K562 (cell line): ENCODE data around the gene CNFN. TPM values are rescaled to one million over a fixed set of nuclear protein-coding genes. Genes with fewer than 3 reads are reported as not detected.

Experiments used
- GABPA ChIP-seq: fragments of 200-800 bp; sonication (Bioruptor generic); conservative IDR thresholded peaks from 2 replicates; pipeline ENCODE4 v1.6.1; 2016; ENCODE audit warnings: low read depth, missing genetic modification characterization, missing compliant biosample characterization
- HDAC1 ChIP-seq, 2 experiments: fragments of 450-650 bp; IDR thresholded peaks; 2 replicates each; pipeline ENCODE4 v1.6.1; 2016 to 2017; ENCODE audit warnings: inconsistent platforms in 1 of 2, mild to moderate bottlenecking in 1 of 2, moderate library complexity in 1 of 2
- HDAC3 ChIP-seq: fragments of 450-650 bp; IDR thresholded peaks from 2 replicates; pipeline ENCODE4 v1.6.1; 2018; ENCODE audit warnings: borderline replicate concordance, mild to moderate bottlenecking, moderate library complexity; ENCODE audit not compliant: partially characterized antibody
- NFXL1 ChIP-seq: fragments of 450-650 bp; formaldehyde crosslinking; IDR thresholded peaks from 2 replicates; pipeline ENCODE4 v1.4.0; 2021; ENCODE audit warnings: mild to moderate bottlenecking
- SIX5 ChIP-seq, 2 experiments: IDR thresholded peaks; 2 replicates each; pipeline ENCODE4 v1.6.1; 2011; ENCODE audit warnings: low read length in 2 of 2, borderline replicate concordance in 1 of 2, low read depth in 1 of 2, mild to moderate bottlenecking in 1 of 2, moderate library complexity in 1 of 2; ENCODE audit not compliant: insufficient read depth in 1 of 2
- SMAD3 ChIP-seq: fragments of 450-650 bp; formaldehyde crosslinking; conservative IDR thresholded peaks from 2 replicates; pipeline ENCODE4 v1.4.0; 2020; ENCODE audit warnings: mild to moderate bottlenecking
- TAF1 ChIP-seq: IDR thresholded peaks from 2 replicates; pipeline ENCODE4 v1.6.1; 2011; ENCODE audit warnings: mild to moderate bottlenecking, low read length, moderate library complexity; ENCODE audit not compliant: insufficient read depth, control insufficient read depth, severe bottlenecking; ENCODE audit errors: extremely low read depth
- ZNF174 ChIP-seq: fragments of 250-450 bp; sonication (Bioruptor Pico); IDR thresholded peaks from 2 replicates; pipeline ENCODE4 v1.4.0; 2020; ENCODE audit warnings: mild to moderate bottlenecking
- polyA plus RNA-seq, 8 experiments: library from polyadenylated mRNA; depleted of rRNA in 4 of 8; stranded (reverse) in 5 of 8; unstranded in 3 of 8; fragments of >200 nt; fragmentation: Nextera tagmentation in 2 of 8; fragmentation: Illumina TruSeq in 1 of 8; extraction: Ambion mirVana in 2 of 8; extraction: Trizol in 1 of 8; gene quantifications; 2 replicates each; pipeline versions ENCODE4 v1.2.1 to v1.2.3, GENCODE V29; 2011 to 2014; ENCODE audit warnings: inconsistent platforms in 1 of 8, missing spikeins in 1 of 8
- total RNA-seq, 7 experiments: library from RNA; depleted of rRNA in 6 of 7; stranded (reverse); fragments of >200 nt in 6 of 7; fragmentation: Illumina TruSeq in 2 of 7; extraction: Trizol in 2 of 7; gene quantifications; 2 replicates each; pipeline versions ENCODE4 v1.2.1 to v1.2.3, GENCODE V29; 2011 to 2021; ENCODE audit warnings: low replicate concordance in 1 of 7
- TF ChIP-seq, protein P1 (sequence below), 2 experiments: fragments of 450-650 bp; formaldehyde crosslinking in 1 of 2; IDR thresholded peaks; 2 replicates each; pipeline versions ENCODE4 v1.4.0 to v1.6.1; 2014 to 2020; ENCODE audit warnings: mild to moderate bottlenecking in 2 of 2, borderline replicate concordance in 1 of 2, low read depth in 1 of 2
- TF ChIP-seq, protein P2 (sequence below): sonication (generic); formaldehyde crosslinking; IDR thresholded peaks from 2 replicates; pipeline ENCODE4 v1.8.1; 2023; ENCODE audit warnings: mild to moderate bottlenecking, missing genetic modification reagents, moderate library complexity
- TF ChIP-seq, protein P3 (sequence below): sonication (generic); formaldehyde crosslinking; IDR thresholded peaks from 2 replicates; pipeline ENCODE4 v1.8.0; 2022; ENCODE audit warnings: mild to moderate bottlenecking, missing genetic modification reagents

CNFN gene
- total and polyA plus RNA-seq, 9 of the 15 experiments (the other 6 are each of a cell fraction or from before 2014, with no cell fraction given), result 0.18 to 0.52 (median 0.27) TPM; not detected in 5

DNA sequence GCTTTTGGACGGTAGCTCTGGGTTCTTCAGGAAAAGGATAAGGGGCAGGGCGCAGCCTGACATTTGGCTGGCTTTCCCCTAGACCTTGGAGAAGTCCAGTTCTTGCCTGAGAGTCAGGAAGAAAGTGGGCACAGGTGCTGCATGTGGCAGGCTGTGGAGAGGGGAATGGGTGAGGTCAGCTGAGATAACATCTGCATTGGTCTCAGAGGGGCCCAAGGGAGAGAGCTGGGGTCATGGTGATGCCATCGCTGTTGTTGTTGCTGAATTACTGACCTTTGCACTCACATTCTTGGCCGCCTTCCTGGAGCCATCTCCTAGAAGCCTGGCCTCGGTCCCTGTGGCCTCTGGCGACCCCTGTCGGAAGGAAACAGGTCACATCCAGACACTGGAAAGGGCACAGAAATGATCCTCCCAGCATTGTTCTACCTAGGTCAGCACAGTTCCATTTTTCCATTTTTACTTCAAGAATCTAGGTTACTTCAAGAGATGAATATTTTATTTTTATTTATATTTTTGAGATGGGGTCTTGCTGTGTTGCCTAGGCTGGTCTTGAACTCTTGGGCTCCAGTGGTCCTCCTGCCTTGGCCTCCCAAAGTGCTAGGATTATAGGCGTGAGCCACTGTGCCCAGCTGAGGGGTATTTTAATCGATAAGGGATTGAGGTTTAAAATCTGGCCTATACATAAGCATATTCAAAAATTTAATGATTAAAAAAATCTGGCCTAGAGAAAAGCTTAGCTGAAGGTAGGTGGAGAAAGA is 43.6 kb upstream of the CNFN start (continued):
- TF ChIP-seq, protein P1, sequence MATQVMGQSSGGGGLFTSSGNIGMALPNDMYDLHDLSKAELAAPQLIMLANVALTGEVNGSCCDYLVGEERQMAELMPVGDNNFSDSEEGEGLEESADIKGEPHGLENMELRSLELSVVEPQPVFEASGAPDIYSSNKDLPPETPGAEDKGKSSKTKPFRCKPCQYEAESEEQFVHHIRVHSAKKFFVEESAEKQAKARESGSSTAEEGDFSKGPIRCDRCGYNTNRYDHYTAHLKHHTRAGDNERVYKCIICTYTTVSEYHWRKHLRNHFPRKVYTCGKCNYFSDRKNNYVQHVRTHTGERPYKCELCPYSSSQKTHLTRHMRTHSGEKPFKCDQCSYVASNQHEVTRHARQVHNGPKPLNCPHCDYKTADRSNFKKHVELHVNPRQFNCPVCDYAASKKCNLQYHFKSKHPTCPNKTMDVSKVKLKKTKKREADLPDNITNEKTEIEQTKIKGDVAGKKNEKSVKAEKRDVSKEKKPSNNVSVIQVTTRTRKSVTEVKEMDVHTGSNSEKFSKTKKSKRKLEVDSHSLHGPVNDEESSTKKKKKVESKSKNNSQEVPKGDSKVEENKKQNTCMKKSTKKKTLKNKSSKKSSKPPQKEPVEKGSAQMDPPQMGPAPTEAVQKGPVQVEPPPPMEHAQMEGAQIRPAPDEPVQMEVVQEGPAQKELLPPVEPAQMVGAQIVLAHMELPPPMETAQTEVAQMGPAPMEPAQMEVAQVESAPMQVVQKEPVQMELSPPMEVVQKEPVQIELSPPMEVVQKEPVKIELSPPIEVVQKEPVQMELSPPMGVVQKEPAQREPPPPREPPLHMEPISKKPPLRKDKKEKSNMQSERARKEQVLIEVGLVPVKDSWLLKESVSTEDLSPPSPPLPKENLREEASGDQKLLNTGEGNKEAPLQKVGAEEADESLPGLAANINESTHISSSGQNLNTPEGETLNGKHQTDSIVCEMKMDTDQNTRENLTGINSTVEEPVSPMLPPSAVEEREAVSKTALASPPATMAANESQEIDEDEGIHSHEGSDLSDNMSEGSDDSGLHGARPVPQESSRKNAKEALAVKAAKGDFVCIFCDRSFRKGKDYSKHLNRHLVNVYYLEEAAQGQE (IDR thresholded peaks at IDR 0.05; ENCODE audit: borderline replicate concordance), result peak; percentile 70
- TF ChIP-seq, protein P1 (CRISPR knock-in tag; IDR thresholded peaks at IDR 0.05; ENCODE audit: low read depth), result no peak
- TF ChIP-seq NFXL1 (no peak), SMAD3 (CRISPR knock-in tag) (no peak), SIX5 (IDR thresholded peaks at IDR 0.05; ENCODE audit: borderline replicate concordance in 1 of 2, insufficient read depth in 1 of 2, low read depth in 1 of 2, low read length in 2 of 2) (no peak), HDAC1 (IDR thresholded peaks at IDR 0.05) (no peak), HDAC3 (no peak), TAF1 (no peak), ZNF174 (no peak), GABPA (tag) (peak; percentile 33; the same call in 1 of the 2 replicates)
- TF ChIP-seq, protein P2, sequence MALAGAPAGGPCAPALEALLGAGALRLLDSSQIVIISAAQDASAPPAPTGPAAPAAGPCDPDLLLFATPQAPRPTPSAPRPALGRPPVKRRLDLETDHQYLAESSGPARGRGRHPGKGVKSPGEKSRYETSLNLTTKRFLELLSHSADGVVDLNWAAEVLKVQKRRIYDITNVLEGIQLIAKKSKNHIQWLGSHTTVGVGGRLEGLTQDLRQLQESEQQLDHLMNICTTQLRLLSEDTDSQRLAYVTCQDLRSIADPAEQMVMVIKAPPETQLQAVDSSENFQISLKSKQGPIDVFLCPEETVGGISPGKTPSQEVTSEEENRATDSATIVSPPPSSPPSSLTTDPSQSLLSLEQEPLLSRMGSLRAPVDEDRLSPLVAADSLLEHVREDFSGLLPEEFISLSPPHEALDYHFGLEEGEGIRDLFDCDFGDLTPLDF (CRISPR knock-in tag), result no peak
- TF ChIP-seq, protein P3, sequence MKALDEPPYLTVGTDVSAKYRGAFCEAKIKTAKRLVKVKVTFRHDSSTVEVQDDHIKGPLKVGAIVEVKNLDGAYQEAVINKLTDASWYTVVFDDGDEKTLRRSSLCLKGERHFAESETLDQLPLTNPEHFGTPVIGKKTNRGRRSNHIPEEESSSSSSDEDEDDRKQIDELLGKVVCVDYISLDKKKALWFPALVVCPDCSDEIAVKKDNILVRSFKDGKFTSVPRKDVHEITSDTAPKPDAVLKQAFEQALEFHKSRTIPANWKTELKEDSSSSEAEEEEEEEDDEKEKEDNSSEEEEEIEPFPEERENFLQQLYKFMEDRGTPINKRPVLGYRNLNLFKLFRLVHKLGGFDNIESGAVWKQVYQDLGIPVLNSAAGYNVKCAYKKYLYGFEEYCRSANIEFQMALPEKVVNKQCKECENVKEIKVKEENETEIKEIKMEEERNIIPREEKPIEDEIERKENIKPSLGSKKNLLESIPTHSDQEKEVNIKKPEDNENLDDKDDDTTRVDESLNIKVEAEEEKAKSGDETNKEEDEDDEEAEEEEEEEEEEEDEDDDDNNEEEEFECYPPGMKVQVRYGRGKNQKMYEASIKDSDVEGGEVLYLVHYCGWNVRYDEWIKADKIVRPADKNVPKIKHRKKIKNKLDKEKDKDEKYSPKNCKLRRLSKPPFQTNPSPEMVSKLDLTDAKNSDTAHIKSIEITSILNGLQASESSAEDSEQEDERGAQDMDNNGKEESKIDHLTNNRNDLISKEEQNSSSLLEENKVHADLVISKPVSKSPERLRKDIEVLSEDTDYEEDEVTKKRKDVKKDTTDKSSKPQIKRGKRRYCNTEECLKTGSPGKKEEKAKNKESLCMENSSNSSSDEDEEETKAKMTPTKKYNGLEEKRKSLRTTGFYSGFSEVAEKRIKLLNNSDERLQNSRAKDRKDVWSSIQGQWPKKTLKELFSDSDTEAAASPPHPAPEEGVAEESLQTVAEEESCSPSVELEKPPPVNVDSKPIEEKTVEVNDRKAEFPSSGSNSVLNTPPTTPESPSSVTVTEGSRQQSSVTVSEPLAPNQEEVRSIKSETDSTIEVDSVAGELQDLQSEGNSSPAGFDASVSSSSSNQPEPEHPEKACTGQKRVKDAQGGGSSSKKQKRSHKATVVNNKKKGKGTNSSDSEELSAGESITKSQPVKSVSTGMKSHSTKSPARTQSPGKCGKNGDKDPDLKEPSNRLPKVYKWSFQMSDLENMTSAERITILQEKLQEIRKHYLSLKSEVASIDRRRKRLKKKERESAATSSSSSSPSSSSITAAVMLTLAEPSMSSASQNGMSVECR (CRISPR knock-in tag), result no peak
